ENCODE results near the gene MEP1A. TPM values are rescaled to one million over a fixed set of nuclear protein-coding genes. Genes with fewer than 3 reads are reported as not detected.
A peak's percentile ranks its signal among the peaks of the same experiment; 100 is the strongest.
"Not testable (repeated sequence)": the region's sequence is repeated elsewhere in the genome, so short reads cannot be mapped to it uniquely, and the experiment has no call there.

MEP1A gene
- total RNA-seq, 8 experiments from 2014 or later, result 0.19 TPM; not detected in 7

GRCh38 chr6:46808806-46809205 lies 15.6 kb downstream of the MEP1A start:
- Histone ChIP-seq H3K4me3 (no peak overlapping the region), H3K27ac (no peak overlapping the region), H3K4me1 (replicated peaks in 1 of 2) (no peaks in the 10 kb centered on the region)
- peak in 1 of 8 experiments; percentile 39 for ATAC-seq (replicated peaks in 6 of 8)
- in situ Hi-C loops (cut with MboI; ENCODE audit: low pct_unique_long_range_greater_than_20kb in 2 of 9, low sequenced_read_pairs in 9 of 9, unreplicated experiment in 9 of 9), result loop anchor here in 1 of 9 experiments (25.0 kb wide), 1 partner anchor 372 kb away; no protein-coding TSS in a partner anchor
- 0 to 100% (median 71%) methylated on average over 1 of the region's 1 CpG; no CpG with 5 or more reads in 5 of the 10 experiments for WGBS, 10 experiments

- ATAC-seq (replicated peaks in 6 of 8), result peak in 2 of 8 experiments; percentile 69 to 93
- in situ Hi-C loops (cut with MboI; ENCODE audit: low pct_unique_long_range_greater_than_20kb in 2 of 9, low sequenced_read_pairs in 9 of 9, unreplicated experiment in 9 of 9), result loop anchor here in 1 of 9 experiments (25.0 kb wide), 1 partner anchor 378 kb away; no protein-coding TSS in a partner anchor
- Histone ChIP-seq H3K27ac (no peak overlapping the region), H3K4me1 (replicated peaks in 1 of 2) (no peaks in the 10 kb centered on the region), H3K4me3 (no peak overlapping the region)
- WGBS, 10 experiments, result 33 to 100% (median 71%) methylated on average over 1 to 3 of the region's 4 CpGs; no CpG with 5 or more reads in 6 of the 10 experiments
Measured at GRCh38 chr6:46815130-46815529, 21.9 kb downstream of the MEP1A start.

GRCh38 chr6:46816626-46817025 lies 23.4 kb downstream of the MEP1A start:
- no peak for ATAC-seq (replicated peaks in 6 of 8)
- 40 to 100% (median 90%) methylated on average over 1 of the region's 1 CpG; no CpG with 5 or more reads in 4 of the 10 experiments for WGBS, 10 experiments
- Histone ChIP-seq H3K27ac (no peak overlapping the region), H3K4me3 (no peak overlapping the region), H3K4me1 (replicated peaks in 1 of 2) (no peaks in the 10 kb centered on the region)
- in situ Hi-C loops (cut with MboI; ENCODE audit: low pct_unique_long_range_greater_than_20kb in 2 of 9, low sequenced_read_pairs in 9 of 9, unreplicated experiment in 9 of 9), result loop anchor here in 1 of 9 experiments (25.0 kb wide), 1 partner anchor 379 kb away; no protein-coding TSS in a partner anchor

- WGBS, 10 experiments, result 40 to 92% (median 80%) methylated on average over 1 to 7 of the region's 7 CpGs; no CpG with 5 or more reads in 3 of the 10 experiments
- in situ Hi-C loops (cut with MboI; ENCODE audit: low pct_unique_long_range_greater_than_20kb in 2 of 9, low sequenced_read_pairs in 9 of 9, unreplicated experiment in 9 of 9), result loop anchor here in 1 of 9 experiments (25.0 kb wide), 1 partner anchor 382 kb away; no protein-coding TSS in a partner anchor
Measured at GRCh38 chr6:46819561-46819960, 26.4 kb downstream of the MEP1A start.

GRCh38 chr6:46821458-46821881 lies 28.3 kb downstream of the MEP1A start:
- Histone ChIP-seq H3K4me1 (replicated peaks in 1 of 2) (no peaks in the 10 kb centered on the region), H3K27ac (no peak overlapping the region), H3K4me3 (no peak overlapping the region)
- in situ Hi-C loops (cut with MboI; ENCODE audit: low pct_unique_long_range_greater_than_20kb in 2 of 9, low sequenced_read_pairs in 9 of 9, unreplicated experiment in 9 of 9), result loop anchor here in 1 of 9 experiments (25.0 kb wide), 1 partner anchor 384 kb away; no protein-coding TSS in a partner anchor
- ATAC-seq (replicated peaks in 6 of 8), result no peak
- WGBS, 10 experiments, result 28 to 92% (median 73%) methylated on average over 2 to 4 of the region's 4 CpGs; no CpG with 5 or more reads in 2 of the 10 experiments

More at GRCh38 chr6:46819561-46819960, 26.4 kb downstream of the MEP1A start:
- Histone ChIP-seq H3K4me1 (replicated peaks in 1 of 2) (no peaks in the 10 kb centered on the region), H3K27ac (no peak overlapping the region), H3K4me3 (no peak overlapping the region)
- ATAC-seq (replicated peaks in 6 of 8), result no peak

GRCh38 chr6:46828939-46829338 lies 35.8 kb downstream of the MEP1A start:
- Histone ChIP-seq H3K4me3 (no peak overlapping the region), H3K27ac (no peak overlapping the region), H3K4me1 (replicated peaks in 1 of 2) (no peaks in the 10 kb centered on the region)
- ATAC-seq (replicated peaks in 6 of 8), result peak in 1 of 8 experiments; percentile 22
- 0 to 100% (median 58%) methylated on average over 1 to 2 of the region's 2 CpGs; no CpG with 5 or more reads in 2 of the 10 experiments for WGBS, 10 experiments
- in situ Hi-C loops (cut with MboI; ENCODE audit: low pct_unique_long_range_greater_than_20kb in 2 of 9, low sequenced_read_pairs in 9 of 9, unreplicated experiment in 9 of 9), result loop anchor here in 1 of 9 experiments (25.0 kb wide), 1 partner anchor 208 kb away; the partner anchor contains the start of gene ADGRF1

GRCh38 chr6:46832816-46833215 lies 39.6 kb downstream of the MEP1A start:
- in situ Hi-C loops (cut with MboI; ENCODE audit: low pct_unique_long_range_greater_than_20kb in 2 of 9, low sequenced_read_pairs in 9 of 9, unreplicated experiment in 9 of 9), result loop anchor here in 1 of 9 experiments (25.0 kb wide), 1 partner anchor 204 kb away; the partner anchor contains the start of gene ADGRF1
- Histone ChIP-seq H3K4me1 (replicated peaks in 1 of 2) (no peaks in the 10 kb centered on the region), H3K4me3 (no peak overlapping the region), H3K27ac (no peak overlapping the region)
- 31 to 100% (median 80%) methylated on average over 1 to 3 of the region's 3 CpGs; no CpG with 5 or more reads in 1 of the 10 experiments for WGBS, 10 experiments
- ATAC-seq (replicated peaks in 6 of 8), result no peak

GRCh38 chr6:46834257-46834916 lies 41.2 kb downstream of the MEP1A start:
- not testable (repeated sequence) for H3K4me1 ChIP-seq (replicated peaks in 1 of 2); H3K27ac ChIP-seq; H3K4me3 ChIP-seq; ATAC-seq (replicated peaks in 6 of 8)
- 0 to 96% (median 63%) methylated on average over 1 to 7 of the region's 7 CpGs for WGBS, 10 experiments
- in situ Hi-C loops (cut with MboI; ENCODE audit: low pct_unique_long_range_greater_than_20kb in 2 of 9, low sequenced_read_pairs in 9 of 9, unreplicated experiment in 9 of 9), result loop anchor here in 1 of 9 experiments (25.0 kb wide), 1 partner anchor 203 kb away; the partner anchor contains the start of gene ADGRF1

GRCh38 chr6:46834991-46835390 lies 41.8 kb downstream of the MEP1A start:
- in situ Hi-C loops (cut with MboI; ENCODE audit: low pct_unique_long_range_greater_than_20kb in 2 of 9, low sequenced_read_pairs in 9 of 9, unreplicated experiment in 9 of 9), result loop anchor here in 1 of 9 experiments (25.0 kb wide), 1 partner anchor 202 kb away; the partner anchor contains the start of gene ADGRF1
- 100% methylated on average over 1 of the region's 2 CpGs; no CpG with 5 or more reads in 9 of the 10 experiments for WGBS, 10 experiments
- not testable (repeated sequence) for H3K4me1 ChIP-seq (replicated peaks in 1 of 2); H3K4me3 ChIP-seq; ATAC-seq (replicated peaks in 6 of 8); H3K27ac ChIP-seq

- Histone ChIP-seq H3K27ac (no peak overlapping the region), H3K4me3 (no peak overlapping the region), H3K4me1 (replicated peaks in 1 of 2) (no peaks in the 10 kb centered on the region)
- no peak for ATAC-seq (replicated peaks in 6 of 8)
- in situ Hi-C loops (cut with MboI; ENCODE audit: low pct_unique_long_range_greater_than_20kb in 2 of 9, low sequenced_read_pairs in 9 of 9, unreplicated experiment in 9 of 9), result loop anchor here in 1 of 9 experiments (25.0 kb wide), 1 partner anchor 199 kb away; the partner anchor contains the start of gene ADGRF1
- 28 to 100% (median 98%) methylated on average over 1 to 2 of the region's 2 CpGs; no CpG with 5 or more reads in 2 of the 10 experiments for WGBS, 10 experiments
Measured at GRCh38 chr6:46838033-46838432, 44.8 kb downstream of the MEP1A start.

GRCh38 chr6:46842252-46842846 lies 49.2 kb downstream of the MEP1A start:
- in situ Hi-C loops (cut with MboI; ENCODE audit: low pct_unique_long_range_greater_than_20kb in 2 of 9, low sequenced_read_pairs in 9 of 9, unreplicated experiment in 9 of 9), result loop anchor here in 1 of 9 experiments (25.0 kb wide), 1 partner anchor 195 kb away; the partner anchor contains the start of gene ADGRF1
- 29 to 100% (median 82%) methylated on average over 1 to 5 of the region's 6 CpGs for WGBS, 10 experiments

GRCh38 chr6:46845126-46845525 lies 51.9 kb downstream of the MEP1A start:
- Histone ChIP-seq H3K27ac (no peak overlapping the region), H3K4me1 (replicated peaks in 1 of 2) (peaks cover 0 to 3% of the 10 kb centered on the region in 2 donors), H3K4me3 (no peak overlapping the region)
- 3 to 79% (median 45%) methylated on average over 1 to 5 of the region's 5 CpGs for WGBS, 10 experiments
- in situ Hi-C loops (cut with MboI; ENCODE audit: low pct_unique_long_range_greater_than_20kb in 2 of 9, low sequenced_read_pairs in 9 of 9, unreplicated experiment in 9 of 9), result loop anchor here in 1 of 9 experiments (25.0 kb wide), 1 partner anchor 192 kb away; the partner anchor contains the start of gene ADGRF1
- no peak for ATAC-seq (replicated peaks in 6 of 8)

More at GRCh38 chr6:46842252-46842846, 49.2 kb downstream of the MEP1A start:
- H3K4me3 ChIP-seq; H3K27ac ChIP-seq; H3K4me1 ChIP-seq (replicated peaks in 1 of 2); ATAC-seq (replicated peaks in 6 of 8): not testable (repeated sequence)
